Measurements from ENCODE around the gene RNU4-1.
"Not testable (repeated sequence)": the region's sequence is repeated elsewhere in the genome, so short reads cannot be mapped to it uniquely, and the experiment has no call there.

The RNU4-1 gene

DNA sequence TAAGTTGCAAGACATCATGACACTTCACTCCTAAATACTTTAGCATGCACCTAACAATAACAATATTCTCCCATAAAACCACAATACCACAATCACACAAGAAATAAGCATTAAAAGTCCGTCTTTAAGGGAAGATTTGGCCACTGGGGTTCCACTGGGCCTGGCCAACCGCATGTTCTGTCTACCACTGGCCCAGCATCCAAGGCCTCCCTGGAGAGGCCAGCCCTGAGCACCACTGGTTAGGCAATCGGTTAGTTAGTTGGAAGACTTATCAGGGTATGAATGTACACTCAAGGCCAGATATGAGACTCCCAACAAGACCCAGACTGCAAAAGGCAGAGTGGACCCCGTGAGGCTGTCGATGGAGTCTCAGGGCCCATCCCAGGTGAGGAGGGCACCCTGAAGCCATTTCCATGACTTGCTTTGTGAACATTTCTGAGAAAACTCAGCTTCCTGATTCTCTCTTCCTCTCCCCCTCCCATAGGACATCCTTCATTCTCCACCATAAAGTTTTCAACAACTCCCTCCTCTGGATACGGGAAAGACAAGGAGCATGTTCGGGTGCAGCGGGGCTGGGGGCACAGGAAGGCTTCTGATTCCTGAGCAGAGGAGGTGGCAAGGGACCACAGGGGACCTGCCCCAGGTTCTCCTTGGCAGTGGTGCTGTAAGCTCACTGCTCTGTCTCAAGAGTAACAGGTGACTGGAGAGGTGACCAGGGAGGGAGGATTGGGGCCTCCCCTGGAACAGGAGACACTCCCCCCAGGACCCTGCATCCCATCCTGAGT is 33.4 kb downstream of the RNU4-1 start:
- no peak for DNase-seq

DNA sequence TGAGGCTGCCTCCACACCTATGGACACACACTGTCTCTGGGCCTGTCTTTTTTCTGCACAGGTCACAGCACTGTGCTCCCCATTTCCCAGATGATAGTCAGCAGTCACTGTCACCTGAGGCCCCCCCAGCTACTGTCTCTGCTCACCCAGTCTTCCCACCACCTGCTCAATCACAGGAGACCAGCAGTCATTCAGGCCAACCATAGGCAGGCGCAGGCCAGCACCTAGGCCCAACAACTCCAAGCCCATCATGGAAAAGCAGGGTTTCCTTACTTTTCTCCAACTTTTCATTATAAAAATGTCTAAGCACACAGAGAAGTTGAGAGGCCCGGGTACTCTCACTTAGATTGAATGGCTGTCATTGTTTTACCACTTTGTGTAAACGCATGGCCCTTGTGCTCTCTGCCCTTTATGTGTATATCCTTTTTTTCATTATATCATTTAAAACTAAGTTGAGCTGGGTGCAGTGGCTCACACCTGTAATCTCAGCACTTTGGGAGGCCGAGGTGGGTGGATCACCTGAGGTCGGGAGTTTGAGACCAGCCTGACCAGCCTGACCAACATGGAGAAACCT is 34.6 kb downstream of the RNU4-1 start:
- DNase-seq: no peak

DNA sequence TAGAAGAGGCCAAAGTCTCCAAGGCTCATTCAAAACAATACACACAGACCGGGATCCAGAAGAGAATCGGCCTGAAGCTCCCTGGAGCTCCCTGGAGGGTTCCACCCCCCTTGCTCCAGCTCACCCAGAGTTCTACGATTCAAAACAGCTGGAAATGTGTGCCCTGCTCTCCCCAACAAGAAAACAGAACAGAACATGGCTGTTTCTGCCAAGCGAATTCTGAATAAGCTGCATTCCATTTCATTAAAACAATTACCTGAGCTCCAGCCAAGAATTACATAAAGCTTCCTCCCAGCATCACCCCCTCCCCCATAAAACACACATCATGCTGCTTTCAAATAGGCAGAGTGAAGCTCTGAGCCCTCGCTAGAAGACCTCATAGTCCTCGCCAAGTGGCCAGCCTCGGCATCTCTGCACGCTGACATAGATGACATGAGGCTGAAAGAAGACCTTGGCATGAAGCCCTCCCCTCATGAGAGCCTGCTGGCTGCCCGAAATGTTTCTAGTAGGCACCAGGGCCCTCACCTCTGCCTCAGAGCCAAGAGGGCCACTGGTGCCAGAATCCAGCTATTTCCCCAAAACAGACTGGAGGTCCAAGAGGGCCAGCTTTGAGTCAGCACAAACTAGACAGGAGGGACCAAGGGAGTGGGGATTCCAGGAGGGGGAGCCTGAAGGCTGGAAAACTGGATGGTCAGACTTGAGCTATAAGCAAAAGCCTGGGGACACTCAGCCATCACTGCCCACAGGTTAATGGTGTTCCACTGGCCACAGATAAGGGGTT is 35.8 kb downstream of the RNU4-1 start:
- DNase-seq: peak in 31 of 56 donors; percentile 11 to 82 (median 32)

DNA sequence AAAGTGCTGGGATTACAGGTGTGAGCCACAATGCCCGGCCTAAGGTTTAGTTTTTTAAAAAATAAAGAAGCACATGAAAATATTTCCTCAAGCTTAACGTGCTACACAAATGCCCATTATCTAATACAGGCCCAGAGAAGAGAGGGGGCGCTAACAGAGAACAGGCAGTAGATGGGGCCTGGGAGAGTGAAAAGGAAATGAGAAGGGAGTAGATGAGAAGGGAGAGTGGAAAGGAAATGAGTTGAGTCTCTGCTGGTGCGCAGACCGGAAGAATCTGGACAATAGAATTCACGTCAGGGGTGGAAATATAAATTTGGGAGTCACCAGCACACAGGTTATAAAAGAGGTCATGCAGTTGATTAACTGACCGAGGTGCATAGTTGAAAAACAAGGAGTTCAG is 38.2 kb downstream of the RNU4-1 start:
- no peak for DNase-seq

DNA sequence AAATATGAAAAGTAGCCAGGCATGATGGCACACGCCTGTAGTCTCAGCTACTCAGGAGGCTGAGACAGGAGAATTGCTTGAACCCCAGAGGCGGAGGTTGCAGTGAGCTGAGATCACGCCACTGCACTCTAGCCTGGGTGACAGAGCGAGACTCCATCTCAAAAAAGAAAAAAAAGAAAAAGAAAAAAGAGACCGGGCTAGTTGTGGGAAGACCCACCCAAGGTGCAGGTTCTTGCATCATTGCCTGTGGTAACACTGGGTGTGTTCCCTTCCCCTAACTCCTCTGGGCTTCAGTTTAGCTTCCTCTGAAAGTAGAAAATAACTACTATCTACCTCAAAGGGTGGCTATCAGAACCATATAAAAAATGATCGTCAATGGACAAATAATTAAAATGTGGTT is 39.7 kb downstream of the RNU4-1 start:
- not testable (repeated sequence) for DNase-seq

DNA sequence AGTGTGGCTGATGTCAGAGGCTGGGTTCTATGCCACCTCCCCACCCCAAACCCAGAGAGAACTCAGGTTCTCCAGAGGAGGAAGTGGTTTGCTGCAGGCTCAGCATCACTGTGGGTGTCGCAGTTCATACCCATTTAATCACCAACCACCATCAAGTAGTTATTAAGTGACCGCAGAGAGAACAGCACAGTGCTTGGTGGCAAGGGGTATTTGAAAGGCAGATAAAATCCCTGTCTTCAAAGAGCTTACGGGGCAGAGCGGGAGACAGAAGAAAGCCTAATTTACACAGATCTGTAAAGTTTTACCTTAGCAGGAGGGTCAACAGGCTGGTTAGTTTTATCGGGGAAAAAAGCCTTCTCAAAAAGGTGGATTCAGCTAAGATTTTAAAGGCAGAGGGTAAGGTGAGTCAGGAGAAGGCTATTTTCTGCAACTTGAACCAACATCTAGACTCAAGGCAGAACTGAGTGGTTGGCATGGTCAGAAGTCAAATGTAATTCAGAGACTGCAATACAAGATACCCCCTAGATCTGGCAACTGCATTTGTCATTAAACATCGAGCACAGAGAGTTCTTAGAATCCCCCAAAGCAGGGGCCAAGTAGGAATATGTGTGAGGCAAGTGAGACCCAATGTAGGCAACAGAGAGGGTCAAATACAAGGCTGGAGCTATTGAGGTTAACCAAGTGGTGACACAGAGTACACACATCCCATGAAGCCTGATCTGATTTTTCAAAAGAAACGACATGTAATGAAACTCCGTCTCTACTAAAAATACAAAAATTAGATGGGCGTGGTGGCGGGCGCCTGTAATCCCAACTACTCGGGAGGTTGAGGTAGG is 40.7 kb downstream of the RNU4-1 start:
- DNase-seq: no peak

DNA sequence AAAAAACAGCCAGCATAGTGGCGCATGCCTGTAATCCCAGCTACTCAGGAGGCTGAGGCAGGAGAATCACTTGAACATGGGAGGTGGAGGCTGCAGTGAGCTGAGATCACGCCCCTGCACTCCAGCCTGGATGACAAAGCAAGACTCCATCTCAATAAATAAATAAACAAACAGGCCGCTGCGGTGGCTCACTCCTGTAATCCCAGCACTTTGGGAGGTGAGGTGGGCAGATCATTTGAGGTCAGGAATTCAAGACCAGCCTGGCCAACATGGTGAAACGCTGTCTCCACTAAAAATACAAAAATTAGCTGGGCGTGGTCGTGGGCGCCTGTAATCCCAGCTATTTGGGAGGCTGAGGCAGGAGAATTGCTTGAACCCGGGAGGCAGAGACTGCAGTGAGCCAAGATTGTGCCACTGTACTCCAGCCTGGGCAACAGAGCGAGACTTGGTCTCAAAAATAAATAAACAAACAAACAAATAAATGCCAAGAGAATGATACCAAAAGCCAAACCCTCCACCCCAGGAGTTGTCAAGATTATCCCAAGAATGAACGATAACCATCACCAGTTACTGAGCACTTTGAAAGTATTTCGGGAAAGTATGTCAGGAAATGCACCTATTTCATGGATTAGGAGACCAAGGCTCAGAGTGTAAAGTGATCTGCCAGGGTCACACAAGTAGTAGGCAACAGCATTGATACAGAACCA is 41.5 kb downstream of the RNU4-1 start:
- not testable (repeated sequence) for DNase-seq

DNA sequence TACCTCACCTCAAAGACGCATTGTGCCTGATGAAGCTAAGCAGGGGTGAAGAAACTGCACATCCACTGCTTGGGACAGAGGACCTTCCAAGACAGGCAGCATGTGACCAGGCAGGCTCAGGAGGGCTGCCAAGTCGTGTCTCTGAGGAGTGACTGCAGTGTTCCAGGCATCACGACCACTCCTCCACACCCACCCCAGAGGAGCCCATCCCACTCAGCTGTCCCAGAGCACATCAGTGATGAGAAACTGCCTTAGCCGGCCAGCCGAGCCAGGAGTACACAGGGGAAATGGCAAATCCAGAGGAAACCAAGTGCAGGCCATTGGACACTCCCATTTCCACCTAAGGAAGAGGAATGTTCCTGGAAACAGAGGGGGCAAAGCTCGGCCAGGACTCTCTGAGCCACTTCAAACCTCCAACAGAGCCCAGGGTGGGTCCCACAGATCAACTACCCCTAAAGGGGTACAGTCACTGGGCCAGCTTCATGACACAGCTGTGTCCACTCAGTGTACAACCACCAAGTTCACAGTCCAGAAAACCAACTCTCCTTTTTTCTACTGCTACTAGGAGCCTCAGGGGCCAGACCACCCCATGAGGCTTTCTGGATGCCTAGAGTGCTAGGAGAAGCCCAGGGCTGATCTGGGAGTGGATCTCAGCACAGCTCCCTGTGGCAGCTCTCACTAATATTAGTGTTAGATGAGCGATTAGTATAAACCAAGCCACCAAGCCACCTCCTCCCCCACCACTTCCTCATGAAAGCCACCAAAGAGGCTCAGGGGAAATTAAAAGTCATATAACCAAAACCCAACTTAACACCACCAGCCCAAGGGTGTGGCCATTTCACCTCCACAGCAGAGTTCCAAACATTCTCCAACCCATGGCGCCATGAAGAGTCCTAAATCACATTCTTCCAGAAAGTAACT is 42.9 kb downstream of the RNU4-1 start:
- DNase-seq: peak in 1 of 56 donors; percentile 39

DNA sequence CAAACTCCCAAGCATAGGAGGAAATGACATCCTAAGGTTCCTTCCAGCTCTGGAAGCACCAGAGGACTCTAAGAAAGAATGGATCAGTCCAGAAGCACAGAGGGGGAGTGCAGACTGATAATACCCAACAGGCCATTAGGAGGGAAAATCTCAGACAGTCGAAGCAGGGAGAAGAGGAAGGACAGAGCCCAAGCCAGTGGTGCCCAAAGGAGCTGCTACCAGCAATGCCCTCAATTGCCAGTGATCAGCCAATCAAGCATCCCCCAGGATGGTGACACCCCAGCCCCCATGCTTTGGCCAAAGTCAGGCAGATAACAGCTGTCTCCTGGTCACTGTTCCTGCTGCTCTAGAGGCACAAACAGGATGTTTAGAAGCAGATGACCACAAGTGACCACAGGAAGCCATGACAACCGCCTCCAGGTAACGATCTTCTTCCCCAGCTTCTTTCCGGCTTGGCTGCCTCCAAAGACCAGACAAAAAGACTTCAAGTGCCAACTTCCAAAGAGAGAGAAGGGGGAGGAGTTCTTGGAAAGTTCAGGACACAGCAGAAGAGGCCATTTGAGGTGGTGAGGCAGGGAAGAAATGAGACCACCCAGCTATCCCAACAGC is 43.7 kb downstream of the RNU4-1 start:
- DNase-seq: no peak

DNA sequence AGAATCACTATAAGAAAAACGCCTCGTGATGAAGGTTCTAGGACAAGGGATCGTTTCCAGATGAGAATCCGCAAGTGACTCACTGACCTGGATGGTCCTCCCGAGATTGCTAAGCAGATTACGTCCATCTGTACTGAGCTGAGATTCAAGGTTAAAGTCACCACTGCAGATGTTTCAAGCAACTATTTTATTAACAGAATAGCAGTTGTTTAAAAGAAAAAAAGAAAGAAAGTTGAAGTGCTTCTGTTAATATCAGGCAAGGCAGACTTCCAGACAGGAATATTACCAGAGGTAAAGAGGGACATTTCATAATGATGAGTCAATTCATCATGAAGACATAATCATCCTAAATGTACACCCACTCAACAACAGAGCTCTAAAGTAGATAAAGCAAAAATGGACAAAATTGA is 45.4 kb downstream of the RNU4-1 start:
- DNase-seq: no peak

DNA sequence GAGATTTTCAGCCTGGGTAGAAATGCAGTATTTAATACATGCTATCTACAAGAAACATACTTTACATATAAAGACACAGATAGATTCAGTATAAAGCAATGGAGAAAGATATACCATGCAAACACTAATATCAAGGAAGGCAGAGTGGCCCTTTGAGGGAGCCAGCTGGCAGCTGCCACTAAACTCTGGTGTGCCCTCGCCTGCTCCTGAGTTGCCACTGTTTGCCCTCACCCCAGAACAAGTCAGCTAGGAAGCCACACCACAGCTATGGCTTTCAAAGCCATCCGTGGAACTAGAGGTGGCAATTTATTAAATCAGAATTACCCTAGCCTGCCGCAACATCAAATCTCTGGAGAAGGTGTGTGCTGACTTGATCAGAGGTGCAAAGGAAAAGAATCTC is 45.9 kb downstream of the RNU4-1 start:
- no peak for DNase-seq

DNA sequence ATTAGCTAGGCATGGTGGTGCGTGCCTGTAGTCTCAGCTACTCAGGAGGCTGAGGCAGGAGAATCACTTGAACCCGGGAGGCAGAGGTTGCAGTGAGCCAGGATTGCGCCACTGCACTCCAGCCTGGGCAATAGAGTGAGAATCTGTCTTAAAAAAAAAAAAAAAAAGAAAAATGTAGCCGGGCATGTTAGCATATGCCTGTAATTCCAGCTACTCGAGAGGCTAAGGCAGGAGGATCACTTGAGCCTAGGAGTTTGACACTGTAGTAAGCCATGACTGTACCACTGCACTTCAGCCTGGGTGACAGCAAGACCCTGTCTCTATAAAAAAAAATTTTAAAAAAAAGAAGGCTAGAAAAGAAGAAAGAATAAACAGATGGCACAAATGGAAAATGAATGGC is 46.3 kb downstream of the RNU4-1 start:
- DNase-seq: not testable (repeated sequence)

Measured in nucleus accumbens (tissue), 56 donors.